Colonic mucosa (tissue), 4 donors: ENCODE data around the gene RTKN2. TPM values are rescaled to one million over a fixed set of nuclear protein-coding genes. Genes with fewer than 3 reads are reported as not detected.
"Not testable (repeated sequence)": the region's sequence is repeated elsewhere in the genome, so short reads cannot be mapped to it uniquely, and the experiment has no call there.

ENCODE experiments used
- DNase-seq: peaks from one replicate; pipeline ENCODE4 v3.0.0-alpha.2; 2020
- H3K27ac ChIP-seq: fragments of 200-600 bp; one replicate; pipeline ENCODE4 v1.8.0; 2021
- H3K27me3 ChIP-seq: fragments of 200-600 bp; one replicate; pipeline ENCODE4 v1.8.0; 2021
- H3K36me3 ChIP-seq: fragments of 200-600 bp; one replicate; pipeline ENCODE4 v1.8.0; 2021
- H3K4me1 ChIP-seq: fragments of 200-600 bp; one replicate; pipeline ENCODE4 v1.8.0; 2021; ENCODE audit warnings: mild to moderate bottlenecking
- H3K4me3 ChIP-seq: fragments of 200-600 bp; one replicate; pipeline ENCODE4 v1.8.0; 2021
- H3K9ac ChIP-seq, 2 donors: one replicate each; pipeline ENCODE4 v1.7.0; 2013; ENCODE audit warnings: control low read depth in 2 of 2, low read depth in 2 of 2, low read length in 2 of 2
- H3K9me3 ChIP-seq: fragments of 200-600 bp; one replicate; pipeline ENCODE4 v1.8.0; 2021
- CTCF ChIP-seq: fragments of 200-600 bp; IDR thresholded peaks from one replicate; pipeline ENCODE4 v1.8.0; 2022; ENCODE audit warnings: antibody characterized with exemption, mild to moderate bottlenecking
- intact Hi-C: fragments of 100-400 bp; cut with DNase I; formaldehyde crosslinking; loops from one replicate; pipeline ENCODE4 v1.14.1; 2022
- total RNA-seq, 2 donors: library from RNA; stranded (reverse); fragmentation: NEBNext Ultra II Directional in 1 of 2; extraction: Animal tissue kit (Norgen Biotek cat#: 25700) in 1 of 2; gene quantifications; one replicate each; pipeline ENCODE4 v1.2.1, GENCODE V29; 2021
- donor health status: healthy.
- donor health status: DM: no; HTN: no; CAD: no.
- donor health status: DM: no; HTN: no; CAD: no.

Gene RTKN2
- total RNA-seq, 2 donors from 2014 or later, result 3.2 to 7.4 TPM

GRCh38 chr10:62306663-62307062, 38.0 kb upstream of the RTKN2 start:
- Histone ChIP-seq H3K9me3 (no peaks in the 10 kb centered on the region), H3K4me1 (no peaks in the 10 kb centered on the region), H3K9ac (no peak overlapping the region), H3K27me3 (no peaks in the 10 kb centered on the region), H3K27ac (no peak overlapping the region), H3K36me3 (no peaks in the 10 kb centered on the region), H3K4me3 (no peak overlapping the region)
- DNase-seq, result no peak
- intact Hi-C loops, result no loop called here
- no peak for TF ChIP-seq CTCF

- Histone ChIP-seq H3K9me3 (no peaks in the 10 kb centered on the region), H3K27ac (no peak overlapping the region)
- intact Hi-C loops, result no loop called here
Observed at GRCh38 chr10:62305813-62306212, 37.2 kb upstream of the RTKN2 start.

GRCh38 chr10:62303922-62304321, 35.3 kb upstream of the RTKN2 start:
- no peaks in the 10 kb centered on the region for H3K9me3 ChIP-seq
- H3K9ac ChIP-seq, result no peak overlapping the region
- no peak overlapping the region for H3K4me3 ChIP-seq
- DNase-seq, result no peak
- intact Hi-C loops, result no loop called here
- no peak overlapping the region for H3K27ac ChIP-seq
- no peaks in the 10 kb centered on the region for H3K27me3 ChIP-seq
- H3K36me3 ChIP-seq, result no peaks in the 10 kb centered on the region
- no peak for TF ChIP-seq CTCF
- no peaks in the 10 kb centered on the region for H3K4me1 ChIP-seq

More at GRCh38 chr10:62305813-62306212, 37.2 kb upstream of the RTKN2 start:
- no peaks in the 10 kb centered on the region for H3K36me3 ChIP-seq
- DNase-seq, result no peak
- TF ChIP-seq CTCF, result no peak
- H3K9ac ChIP-seq, result no peak overlapping the region
- H3K27me3 ChIP-seq, result no peaks in the 10 kb centered on the region
- no peak overlapping the region for H3K4me3 ChIP-seq
- no peaks in the 10 kb centered on the region for H3K4me1 ChIP-seq

- TF ChIP-seq CTCF, result no peak
- no peak for DNase-seq
- Histone ChIP-seq H3K27ac (no peak overlapping the region), H3K4me1 (no peaks in the 10 kb centered on the region), H3K27me3 (no peaks in the 10 kb centered on the region), H3K9me3 (no peaks in the 10 kb centered on the region), H3K9ac (no peak overlapping the region), H3K4me3 (no peak overlapping the region), H3K36me3 (no peaks in the 10 kb centered on the region)
- intact Hi-C loops, result no loop called here
Observed at GRCh38 chr10:62302760-62303159, 34.1 kb upstream of the RTKN2 start.

- H3K4me3 ChIP-seq, result no peak overlapping the region
- no peaks in the 10 kb centered on the region for H3K4me1 ChIP-seq
- intact Hi-C loops, result no loop called here
- H3K27ac ChIP-seq, result no peak overlapping the region
- TF ChIP-seq CTCF, result no peak
- no peak for DNase-seq
- no peaks in the 10 kb centered on the region for H3K36me3 ChIP-seq
- H3K9ac ChIP-seq, result no peak overlapping the region
- no peaks in the 10 kb centered on the region for H3K9me3 ChIP-seq
- no peaks in the 10 kb centered on the region for H3K27me3 ChIP-seq
Observed at GRCh38 chr10:62297857-62298256, 29.2 kb upstream of the RTKN2 start.

GRCh38 chr10:62284221-62284620, 15.6 kb upstream of the RTKN2 start:
- intact Hi-C loops, result no loop called here
- Histone ChIP-seq H3K27me3 (no peaks in the 10 kb centered on the region), H3K4me3 (no peak overlapping the region), H3K9me3 (no peaks in the 10 kb centered on the region), H3K27ac (no peak overlapping the region), H3K36me3 (no peaks in the 10 kb centered on the region), H3K9ac (no peak overlapping the region), H3K4me1 (no peaks in the 10 kb centered on the region)
- no peak for TF ChIP-seq CTCF
- DNase-seq, result no peak

- intact Hi-C loops, H3K4me3 ChIP-seq, H3K27ac ChIP-seq, H3K9me3 ChIP-seq, H3K9ac ChIP-seq, DNase-seq, H3K4me1 ChIP-seq, H3K36me3 ChIP-seq, H3K27me3 ChIP-seq: not testable (repeated sequence)
Observed at GRCh38 chr10:62281348-62281747, 12.7 kb upstream of the RTKN2 start.

GRCh38 chr10:62280392-62280791, 11.7 kb upstream of the RTKN2 start:
- H3K27me3 ChIP-seq, H3K4me1 ChIP-seq, H3K27ac ChIP-seq, H3K4me3 ChIP-seq, H3K9ac ChIP-seq, DNase-seq, H3K36me3 ChIP-seq, H3K9me3 ChIP-seq, intact Hi-C loops: not testable (repeated sequence)
